Fibroblast of the aortic adventitia (primary cell): ENCODE data around the gene HNRNPUL1. TPM values are rescaled to one million over a fixed set of nuclear protein-coding genes. Genes with fewer than 3 reads are reported as not detected.

Source experiments
- DNase-seq: peaks from one replicate; pipeline ENCODE4 v3.0.0-alpha.2; 2010; ENCODE audit warnings: low read depth
- H3K4me3 ChIP-seq: 2 replicates; pipeline ENCODE4 v1.5.1; 2011; ENCODE audit warnings: low read depth, mild to moderate bottlenecking, control low read depth, low read length, moderate library complexity
- CTCF ChIP-seq: IDR thresholded peaks from 2 replicates; pipeline ENCODE4 v1.5.1; 2011; ENCODE audit warnings: mild to moderate bottlenecking, low read length, control low read depth, inconsistent platforms; ENCODE audit not compliant: insufficient read depth
- total RNA-seq: library from RNA; depleted of rRNA; stranded (reverse); fragments of >200 nt; gene quantifications from 2 replicates; pipeline ENCODE4 v1.2.3, GENCODE V29; 2012; ENCODE audit warnings: low replicate concordance

Gene HNRNPUL1
- total RNA-seq, 1 donor, result 108 TPM

- H3K4me3 ChIP-seq, result peak overlapping the region; percentile 86
- no peak for TF ChIP-seq CTCF
- DNase-seq, result peak; percentile 24
Measured at GRCh38 chr19:41264581-41265394, 616 bp downstream of the HNRNPUL1 start.

- peak; percentile 28 for DNase-seq
- peak overlapping the region; percentile 86 for H3K4me3 ChIP-seq
- no peak for TF ChIP-seq CTCF
Measured at GRCh38 chr19:41265395-41266153, 1.4 kb downstream of the HNRNPUL1 start.

- TF ChIP-seq CTCF, result no peak
- no peak overlapping the region for H3K4me3 ChIP-seq
- no peak for DNase-seq
Measured at GRCh38 chr19:41269055-41269454, 4.9 kb downstream of the HNRNPUL1 start.

GRCh38 chr19:41269571-41269970 lies 5.4 kb downstream of the HNRNPUL1 start:
- no peak overlapping the region for H3K4me3 ChIP-seq
- DNase-seq, result no peak
- no peak for TF ChIP-seq CTCF

GRCh38 chr19:41273076-41273475 lies 8.9 kb downstream of the HNRNPUL1 start:
- no peak for DNase-seq
- TF ChIP-seq CTCF, result no peak

GRCh38 chr19:41274802-41275201 lies 10.6 kb downstream of the HNRNPUL1 start:
- no peak for DNase-seq
- no peak for TF ChIP-seq CTCF
- H3K4me3 ChIP-seq, result no peak overlapping the region

More at GRCh38 chr19:41273076-41273475, 8.9 kb downstream of the HNRNPUL1 start:
- no peak overlapping the region for H3K4me3 ChIP-seq
